GM13977 (cell line): Measurements from ENCODE around the gene ZNF277.

Experiments
- DNase-seq: peaks from one replicate; pipeline ENCODE4 v3.0.0; 2012; ENCODE audit warnings: low spot score
- in situ Hi-C: fragments of 300-500 bp; cut with MboI; formaldehyde crosslinking; loops from one replicate; pipeline ENCODE4 v1.12.0; 2022; ENCODE audit warnings: low sequenced_read_pairs, low pct_unique_long_range_greater_than_20kb, mixed read lengths, inconsistent platforms; ENCODE audit not compliant: unreplicated experiment
- TF ChIP-seq, protein P1 (sequence below): IDR thresholded peaks from 2 replicates; pipeline ENCODE4 v1.5.1; 2012; ENCODE audit warnings: mild to moderate bottlenecking, control low read depth; ENCODE audit not compliant: insufficient read depth; ENCODE audit errors: extremely low read depth, missing control alignments

The ZNF277 gene

DNA sequence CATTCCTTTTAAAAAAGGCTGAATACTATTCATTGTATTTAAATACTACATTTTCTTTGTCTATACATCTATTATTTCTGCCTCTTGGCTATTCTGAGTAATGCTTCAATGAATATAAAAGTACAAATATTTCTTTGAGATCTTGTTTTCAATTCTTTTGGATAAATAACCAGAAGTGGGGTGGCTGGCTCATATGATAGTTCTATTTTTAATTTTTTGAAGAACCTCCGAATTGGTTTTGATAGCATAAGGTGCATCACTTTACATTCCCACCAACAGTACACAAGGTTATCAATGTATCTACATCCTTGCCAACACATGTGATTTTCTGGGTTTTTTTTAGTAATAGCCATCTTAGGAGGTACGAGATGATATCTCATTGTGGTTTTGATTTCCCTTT lies 72.5 kb downstream of the ZNF277 start:
- TF ChIP-seq, protein P1, sequence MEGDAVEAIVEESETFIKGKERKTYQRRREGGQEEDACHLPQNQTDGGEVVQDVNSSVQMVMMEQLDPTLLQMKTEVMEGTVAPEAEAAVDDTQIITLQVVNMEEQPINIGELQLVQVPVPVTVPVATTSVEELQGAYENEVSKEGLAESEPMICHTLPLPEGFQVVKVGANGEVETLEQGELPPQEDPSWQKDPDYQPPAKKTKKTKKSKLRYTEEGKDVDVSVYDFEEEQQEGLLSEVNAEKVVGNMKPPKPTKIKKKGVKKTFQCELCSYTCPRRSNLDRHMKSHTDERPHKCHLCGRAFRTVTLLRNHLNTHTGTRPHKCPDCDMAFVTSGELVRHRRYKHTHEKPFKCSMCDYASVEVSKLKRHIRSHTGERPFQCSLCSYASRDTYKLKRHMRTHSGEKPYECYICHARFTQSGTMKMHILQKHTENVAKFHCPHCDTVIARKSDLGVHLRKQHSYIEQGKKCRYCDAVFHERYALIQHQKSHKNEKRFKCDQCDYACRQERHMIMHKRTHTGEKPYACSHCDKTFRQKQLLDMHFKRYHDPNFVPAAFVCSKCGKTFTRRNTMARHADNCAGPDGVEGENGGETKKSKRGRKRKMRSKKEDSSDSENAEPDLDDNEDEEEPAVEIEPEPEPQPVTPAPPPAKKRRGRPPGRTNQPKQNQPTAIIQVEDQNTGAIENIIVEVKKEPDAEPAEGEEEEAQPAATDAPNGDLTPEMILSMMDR: no peak
- no peak for DNase-seq
- in situ Hi-C loops: no loop called here

DNA sequence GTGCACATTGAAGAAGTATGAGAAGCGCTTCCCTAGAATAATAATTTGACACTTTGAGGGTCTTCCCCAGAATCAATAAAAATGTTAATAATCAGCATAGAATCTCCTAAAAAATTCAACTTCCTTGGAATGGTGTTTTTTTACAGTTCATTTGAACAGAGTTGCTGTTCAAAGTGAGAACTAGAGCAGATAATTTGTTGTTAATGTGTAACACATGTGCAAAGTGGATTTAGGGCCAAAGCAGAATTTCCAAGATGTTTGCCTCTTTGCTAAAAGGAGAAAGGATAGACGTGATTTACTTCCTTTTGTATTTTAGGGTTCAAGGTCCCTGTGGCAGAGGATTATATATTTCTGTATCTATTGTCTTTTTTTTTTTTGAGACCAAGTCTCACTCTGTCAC lies 73.8 kb downstream of the ZNF277 start:
- in situ Hi-C loops: no loop called here
- DNase-seq: no peak
- TF ChIP-seq, protein P1: no peak

DNA sequence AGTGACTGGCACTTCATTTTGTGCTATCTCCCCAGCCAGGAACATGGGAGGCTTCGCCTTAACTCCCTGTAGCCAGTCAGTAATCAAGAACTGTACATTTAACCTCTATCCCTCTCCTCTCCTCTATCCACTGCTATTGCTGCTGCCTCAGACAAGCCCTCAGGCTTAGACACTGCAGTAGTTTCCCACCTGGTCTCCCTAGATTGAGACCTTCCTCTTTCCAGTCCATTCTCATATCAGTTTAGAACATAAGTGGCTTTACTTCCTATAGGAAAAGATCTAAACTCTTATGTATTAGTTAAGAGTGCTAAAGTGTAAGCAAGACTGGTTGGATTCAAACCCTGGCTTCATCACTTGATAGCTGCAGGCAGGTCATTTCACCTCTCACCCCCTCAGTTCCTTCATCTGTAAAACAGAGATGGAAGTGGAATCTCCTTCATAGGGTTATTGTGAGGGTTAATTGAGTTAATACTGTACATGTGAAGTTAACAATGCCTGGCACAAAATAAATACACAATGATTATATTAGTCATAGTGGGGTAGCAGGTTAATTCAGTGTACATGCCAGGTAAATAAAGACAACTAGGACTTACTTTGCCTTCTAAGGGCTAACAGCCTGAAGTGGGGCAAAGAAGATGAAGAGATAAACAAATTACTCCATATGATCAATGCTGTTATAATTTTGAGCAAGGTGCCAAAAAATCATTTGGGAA lies 76.1 kb downstream of the ZNF277 start:
- TF ChIP-seq, protein P1: no peak
- in situ Hi-C loops: no loop called here
- DNase-seq: no peak

DNA sequence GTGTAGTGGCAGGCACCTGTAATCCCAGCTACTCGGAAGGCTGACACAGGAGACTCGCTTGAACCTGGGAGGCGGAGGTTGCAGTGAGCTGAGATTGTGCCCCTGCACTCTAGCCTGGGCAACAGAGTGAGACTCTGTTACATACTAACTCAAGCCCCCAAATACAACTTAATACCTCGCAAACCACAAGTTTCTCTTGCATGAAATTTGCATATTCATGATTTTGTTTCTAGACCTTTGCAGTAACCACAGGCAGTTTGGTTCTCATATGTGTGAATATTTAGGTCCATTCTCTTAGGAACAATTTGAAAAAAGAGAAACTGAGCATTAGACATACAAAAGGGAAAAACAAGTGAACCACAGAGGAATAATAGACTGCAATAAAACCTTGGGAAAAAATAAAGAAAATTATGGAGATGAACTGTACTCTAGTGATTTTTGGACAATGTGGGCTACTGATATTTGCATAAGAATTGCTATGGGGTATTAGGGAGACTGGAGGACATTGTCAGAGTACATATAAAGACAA lies 77.0 kb downstream of the ZNF277 start:
- DNase-seq: peak; percentile 7
- TF ChIP-seq, protein P1: no peak
- in situ Hi-C loops: no loop called here

DNA sequence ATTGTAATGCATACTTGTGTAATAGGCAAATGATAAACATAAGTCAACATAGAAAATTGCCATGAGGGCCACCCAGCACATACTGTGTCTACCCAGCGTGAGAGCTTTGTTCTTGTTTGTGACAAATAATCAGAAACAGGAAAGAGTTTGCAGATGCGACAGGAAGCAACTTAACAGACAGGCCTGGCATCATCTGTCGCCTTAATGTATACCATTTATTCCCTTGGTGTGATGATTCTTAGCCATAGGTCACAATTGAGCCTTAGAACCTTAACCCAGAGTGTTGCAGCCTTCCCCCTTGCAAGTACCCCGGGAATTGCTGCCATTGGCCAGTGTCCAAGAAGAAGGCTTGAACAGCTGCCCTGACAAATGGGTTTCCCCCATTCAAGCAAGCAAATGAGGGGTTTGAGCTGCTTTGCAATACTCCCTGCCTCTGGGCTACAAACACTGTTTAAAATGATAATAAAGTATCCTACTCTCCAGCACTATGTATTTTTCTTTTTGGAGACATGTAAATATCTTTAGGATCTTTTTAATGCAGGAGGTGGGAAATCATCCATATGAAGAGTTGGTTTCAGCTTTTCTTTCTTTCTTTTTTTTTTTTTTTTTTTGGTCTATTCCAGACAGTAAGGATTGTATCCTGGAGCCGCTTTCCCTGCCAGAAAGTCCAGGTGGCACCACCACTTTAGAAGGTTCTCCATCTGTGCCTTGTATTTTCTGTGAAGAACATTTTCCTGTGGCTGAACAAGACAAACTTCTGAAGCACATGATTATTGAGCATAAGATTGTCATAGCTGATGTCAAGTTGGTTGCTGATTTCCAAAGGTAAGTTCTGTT lies 80.0 kb downstream of the ZNF277 start:
- TF ChIP-seq, protein P1: no peak
- peak; percentile 6 for DNase-seq
- in situ Hi-C loops: no loop called here

DNA sequence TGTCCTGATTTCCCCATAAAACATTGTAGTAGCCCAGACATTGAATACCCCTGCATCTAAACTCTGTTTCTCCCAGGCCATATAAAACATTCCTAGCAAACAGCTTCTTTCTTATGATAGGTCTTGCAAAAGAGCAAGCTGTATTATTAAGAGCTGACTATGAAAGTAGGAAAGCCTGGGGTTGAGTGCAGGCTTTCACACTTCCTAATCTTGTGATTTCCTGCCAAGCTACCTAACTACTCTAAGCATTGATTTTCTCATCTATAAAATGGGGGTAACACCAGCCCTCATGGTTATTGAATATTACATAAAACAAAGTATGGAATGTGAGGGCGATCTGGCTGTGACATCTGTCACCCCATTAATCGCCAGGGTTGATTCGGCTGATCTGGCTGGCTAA lies 81.8 kb downstream of the ZNF277 start:
- in situ Hi-C loops: no loop called here
- no peak for DNase-seq
- TF ChIP-seq, protein P1: no peak
